Pons (tissue), 1 donor: ENCODE results near the gene TP53BP2.
"Not testable (repeated sequence)": the region's sequence is repeated elsewhere in the genome, so short reads cannot be mapped to it uniquely, and the experiment has no call there.

Experiments
- DNase-seq: peaks from one replicate; pipeline ENCODE4 v3.0.0-alpha.2; 2016; ENCODE audit warnings: low spot score

The TP53BP2 gene

GRCh38 chr1:223831755-223832636, 13.8 kb downstream of the TP53BP2 start:
- no peak for DNase-seq

- no peak for DNase-seq
Observed at GRCh38 chr1:223829678-223830077, 16.1 kb downstream of the TP53BP2 start.

GRCh38 chr1:223828162-223828848, 17.4 kb downstream of the TP53BP2 start:
- DNase-seq = no peak

GRCh38 chr1:223827193-223827663, 18.5 kb downstream of the TP53BP2 start:
- no peak for DNase-seq

- no peak for DNase-seq
Observed at GRCh38 chr1:223825767-223826748, 19.7 kb downstream of the TP53BP2 start.

GRCh38 chr1:223824712-223825111, 21.0 kb downstream of the TP53BP2 start:
- DNase-seq = no peak

- DNase-seq = no peak
Observed at GRCh38 chr1:223824287-223824686, 21.5 kb downstream of the TP53BP2 start.

GRCh38 chr1:223820971-223821370, 24.8 kb downstream of the TP53BP2 start:
- no peak for DNase-seq

GRCh38 chr1:223820515-223820858, 25.3 kb downstream of the TP53BP2 start:
- DNase-seq = no peak

- DNase-seq = no peak
Observed at GRCh38 chr1:223819730-223820514, 25.8 kb downstream of the TP53BP2 start.

GRCh38 chr1:223817265-223817664, 28.5 kb downstream of the TP53BP2 start:
- not testable (repeated sequence) for DNase-seq

- DNase-seq = no peak
Observed at GRCh38 chr1:223815865-223816264, 29.9 kb downstream of the TP53BP2 start.

- no peak for DNase-seq
Observed at GRCh38 chr1:223815020-223815853, 30.5 kb downstream of the TP53BP2 start.

GRCh38 chr1:223813645-223814044, 32.1 kb downstream of the TP53BP2 start:
- DNase-seq = no peak

- peak; percentile 79 for DNase-seq
Observed at GRCh38 chr1:223811634-223812101, 34.1 kb downstream of the TP53BP2 start.

GRCh38 chr1:223810586-223810985, 35.2 kb downstream of the TP53BP2 start:
- no peak for DNase-seq

GRCh38 chr1:223809905-223810304, 35.8 kb downstream of the TP53BP2 start:
- DNase-seq = not testable (repeated sequence)

GRCh38 chr1:223803211-223803610, 42.5 kb downstream of the TP53BP2 start:
- DNase-seq = peak; percentile 63

- DNase-seq = peak; percentile 97
Observed at GRCh38 chr1:223802602-223803001, 43.1 kb downstream of the TP53BP2 start.

GRCh38 chr1:223802032-223802431, 43.7 kb downstream of the TP53BP2 start:
- DNase-seq = peak; percentile 70
